ENCODE measurements around the gene R3HDM2.
"Not testable (repeated sequence)": the region's sequence is repeated elsewhere in the genome, so short reads cannot be mapped to it uniquely, and the experiment has no call there.

Gene R3HDM2

GRCh38 chr12:57452937-57453509, 22.2 kb upstream of the R3HDM2 start:
- DNase-seq (ENCODE audit: low spot score): peak; percentile 92

- DNase-seq (ENCODE audit: low spot score): no peak
These were observed 21.5 kb upstream of the R3HDM2 start for GRCh38 chr12:57452181-57452936.

GRCh38 chr12:57451233-57451778, 20.5 kb upstream of the R3HDM2 start:
- no peak for DNase-seq (ENCODE audit: low spot score)

- DNase-seq (ENCODE audit: low spot score): no peak
These were observed 19.2 kb upstream of the R3HDM2 start for GRCh38 chr12:57450057-57450456.

- DNase-seq (ENCODE audit: low spot score): no peak
These were observed 18.5 kb upstream of the R3HDM2 start for GRCh38 chr12:57449375-57449774.

- DNase-seq (ENCODE audit: low spot score): no peak
These were observed 17.8 kb upstream of the R3HDM2 start for GRCh38 chr12:57448669-57449068.

- no peak for DNase-seq (ENCODE audit: low spot score)
These were observed 15.6 kb upstream of the R3HDM2 start for GRCh38 chr12:57446292-57446960.

GRCh38 chr12:57444744-57445143, 13.9 kb upstream of the R3HDM2 start:
- no peak for DNase-seq (ENCODE audit: low spot score)

- not testable (repeated sequence) for DNase-seq (ENCODE audit: low spot score)
These were observed 13.5 kb upstream of the R3HDM2 start for GRCh38 chr12:57444337-57444736.

- DNase-seq (ENCODE audit: low spot score): no peak
These were observed 11.1 kb upstream of the R3HDM2 start for GRCh38 chr12:57441846-57442427.

- not testable (repeated sequence) for DNase-seq (ENCODE audit: low spot score)
These were observed 10.6 kb upstream of the R3HDM2 start for GRCh38 chr12:57441393-57441792.

GRCh38 chr12:57439762-57440266, 9.0 kb upstream of the R3HDM2 start:
- no peak for DNase-seq (ENCODE audit: low spot score)

GRCh38 chr12:57438400-57438799, 7.6 kb upstream of the R3HDM2 start:
- DNase-seq (ENCODE audit: low spot score): no peak

- DNase-seq (ENCODE audit: low spot score): no peak
These were observed 4.5 kb upstream of the R3HDM2 start for GRCh38 chr12:57435293-57435692.

- DNase-seq (ENCODE audit: low spot score): no peak
These were observed 3.8 kb upstream of the R3HDM2 start, which contains the start of gene INHBC for GRCh38 chr12:57434517-57435223. Gene INHBC, plus strand, starts transcription at chr12:57434784. Its CDS starts 103 bp downstream, at chr12:57434887.

- no peak for DNase-seq (ENCODE audit: low spot score)
These were observed 2.5 kb upstream of the R3HDM2 start for GRCh38 chr12:57433370-57433769.

- DNase-seq (ENCODE audit: low spot score): no peak
These were observed 878 bp upstream of the R3HDM2 start for GRCh38 chr12:57431654-57432188.

GRCh38 chr12:57430112-57430930, 522 bp downstream of the R3HDM2 start:
- DNase-seq (ENCODE audit: low spot score): peak; percentile 85

GRCh38 chr12:57429473-57430111, 1.3 kb downstream of the R3HDM2 start:
- DNase-seq (ENCODE audit: low spot score): no peak

- DNase-seq (ENCODE audit: low spot score): no peak
These were observed 1.9 kb downstream of the R3HDM2 start for GRCh38 chr12:57428965-57429364.
